ENCODE measurements around the gene ARMH2. TPM values are rescaled to one million over a fixed set of nuclear protein-coding genes. Genes with fewer than 3 reads are reported as not detected.

Gene ARMH2
- total and polyA plus RNA-seq, 9 of the 15 experiments (the other 6 are each of a cell fraction or from before 2014, with no cell fraction given), result not detected

DNA sequence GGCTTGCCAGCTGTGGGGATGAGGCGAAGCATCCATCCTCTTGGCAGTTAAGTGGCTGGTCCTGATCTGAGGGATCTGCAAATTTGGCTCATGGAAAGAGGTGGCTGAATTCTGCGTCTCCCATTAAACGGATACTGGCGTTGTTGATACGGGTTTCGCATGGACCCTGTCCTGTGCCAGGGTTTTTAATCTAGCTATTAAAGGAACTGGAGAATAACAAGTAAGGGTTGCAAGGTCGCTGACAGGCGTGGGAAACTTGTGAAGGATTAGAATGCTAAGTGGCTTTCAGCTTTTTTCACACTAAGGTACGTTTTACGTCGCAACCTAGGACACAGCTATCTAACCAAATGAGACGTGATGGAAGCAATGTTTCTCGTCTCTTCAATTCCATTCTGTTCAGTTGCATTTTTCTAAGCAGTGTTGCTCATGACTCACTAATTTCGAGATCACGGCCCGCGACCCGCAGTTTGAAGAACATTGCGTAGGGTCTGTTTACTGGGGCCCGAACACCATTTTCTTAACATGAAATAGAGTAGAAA, 23.1 kb downstream of the ARMH2 start:
- peak overlapping the region; percentile 99 to 100 for H3K9ac ChIP-seq (ENCODE audit: insufficient read depth in 1 of 2, low read depth in 2 of 2, low read length in 2 of 2)
- ChIA-PET POLR2A (interaction anchor here (0.8 to 3.1 kb wide), 10 partner anchors 10 to 562 kb away, joined by 3 to 25 read pairs (median 3); partner anchors contain the start of gene C6orf62), CTCF (ENCODE audit: low intra/inter-chr PET ratio) (no interaction called here)
- peak overlapping the region; percentile 99 for H3K27ac ChIP-seq (ENCODE audit: extremely low read depth, low read depth, low read length)
- no peaks in the 10 kb centered on the region for H3K9me3 ChIP-seq (replicated peaks; ENCODE audit: control insufficient read depth, insufficient read depth, low read depth, low read length)
- intact Hi-C loops (cut with micrococcal nuclease), result loop anchor here (10.0 kb wide), 2 partner anchors 1249 to 1439 kb away; a partner anchor contains a TSS
- peak overlapping the region; percentile 97 for H3K4me2 ChIP-seq (ENCODE audit: insufficient read depth, low read length)
- H2AFZ ChIP-seq (ENCODE audit: low read depth, low read length), result peak overlapping the region; percentile 48
- ATAC-seq (peak; percentile 18), FAIRE-seq (no peak), DNase-seq (ENCODE audit: extremely low read depth in 1 of 4, low spot score in 3 of 4) (peak in 1 of 4 experiments; percentile 43)
- peak overlapping the region; percentile 67 for H3K4me3 ChIP-seq
- under 1% methylated on average over 20 of the region's 20 CpGs for WGBS (ENCODE audit: insufficient coverage, low coverage, missing lambda C conversion rate)
- H3K9me1 ChIP-seq (ENCODE audit: control insufficient read depth, insufficient read depth, low read length), result no peaks in the 10 kb centered on the region
- H3K4me1 ChIP-seq (replicated peaks in 1 of 2; ENCODE audit: control insufficient read depth in 2 of 2, insufficient read depth in 2 of 2, low read length in 2 of 2), result peaks cover 8 to 12% of the 10 kb centered on the region in 2 experiments; a peak in 4 of 5 replicates
- in situ Hi-C loops (cut with MboI), result no loop called here
- peaks cover 58% of the 10 kb centered on the region for H3K79me2 ChIP-seq (ENCODE audit: control insufficient read depth, insufficient read depth, low read length)
- peaks cover 38% of the 10 kb centered on the region for H3K36me3 ChIP-seq (ENCODE audit: control insufficient read depth, insufficient read depth, low read length)
- H3K27me3 ChIP-seq (ENCODE audit: control insufficient read depth in 2 of 2, insufficient read depth in 2 of 2, low read length in 2 of 2), result no peaks in the 10 kb centered on the region
- TSS peak; percentile 45 for BruUV-seq (replicated peaks)
- peaks cover 9% of the 10 kb centered on the region; the same call in 1 of the 2 replicates for H4K20me1 ChIP-seq (replicated peaks; ENCODE audit: control insufficient read depth, insufficient read depth, low read length)
- TF ChIP-seq FIP1L1 (IDR thresholded peaks at IDR 0.05; ENCODE audit: low read depth, low read length, poor library complexity, severe bottlenecking) (no peak), FOXK1 (CRISPR knock-in tag; IDR thresholded peaks at IDR 0.05; ENCODE audit: borderline replicate concordance) (0 out of 2 replicates have a peak, but pooled peaks have one; percentile 65), WHSC1 (IDR thresholded peaks at IDR 0.05; ENCODE audit: low read length) (peak; percentile 54), ZNF764 (CRISPR knock-in tag; IDR thresholded peaks at IDR 0.05; ENCODE audit: low read depth) (no peak), ZNF165 (CRISPR knock-in tag; IDR thresholded peaks at IDR 0.05; ENCODE audit: borderline replicate concordance) (no peak), ELF4 (CRISPR knock-in tag; IDR thresholded peaks at IDR 0.05) (0 out of 2 replicates have a peak, but pooled peaks have one; percentile 18), FOSL1 (tag; conservative IDR thresholded peaks at IDR 0.05) (0 out of 2 replicates have a peak, but pooled peaks have one; percentile 25), ZSCAN29 (IDR thresholded peaks at IDR 0.05) (peak; percentile 81; the same call in 1 of the 2 replicates), TAF7 (tag; IDR thresholded peaks at IDR 0.05) (0 out of 2 replicates have a peak, but pooled peaks have one; percentile 19), EP300 (IDR thresholded peaks at IDR 0.05; ENCODE audit: low read length) (no peak), DPF2 (IDR thresholded peaks at IDR 0.05) (0 out of 2 replicates have a peak, but pooled peaks have one; percentile 33), HDAC6 (IDR thresholded peaks at IDR 0.05; ENCODE audit: low read depth, low read length) (no peak)
- TF ChIP-seq, protein P1, sequence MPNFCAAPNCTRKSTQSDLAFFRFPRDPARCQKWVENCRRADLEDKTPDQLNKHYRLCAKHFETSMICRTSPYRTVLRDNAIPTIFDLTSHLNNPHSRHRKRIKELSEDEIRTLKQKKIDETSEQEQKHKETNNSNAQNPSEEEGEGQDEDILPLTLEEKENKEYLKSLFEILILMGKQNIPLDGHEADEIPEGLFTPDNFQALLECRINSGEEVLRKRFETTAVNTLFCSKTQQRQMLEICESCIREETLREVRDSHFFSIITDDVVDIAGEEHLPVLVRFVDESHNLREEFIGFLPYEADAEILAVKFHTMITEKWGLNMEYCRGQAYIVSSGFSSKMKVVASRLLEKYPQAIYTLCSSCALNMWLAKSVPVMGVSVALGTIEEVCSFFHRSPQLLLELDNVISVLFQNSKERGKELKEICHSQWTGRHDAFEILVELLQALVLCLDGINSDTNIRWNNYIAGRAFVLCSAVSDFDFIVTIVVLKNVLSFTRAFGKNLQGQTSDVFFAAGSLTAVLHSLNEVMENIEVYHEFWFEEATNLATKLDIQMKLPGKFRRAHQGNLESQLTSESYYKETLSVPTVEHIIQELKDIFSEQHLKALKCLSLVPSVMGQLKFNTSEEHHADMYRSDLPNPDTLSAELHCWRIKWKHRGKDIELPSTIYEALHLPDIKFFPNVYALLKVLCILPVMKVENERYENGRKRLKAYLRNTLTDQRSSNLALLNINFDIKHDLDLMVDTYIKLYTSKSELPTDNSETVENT (CRISPR knock-in tag; IDR thresholded peaks at IDR 0.05), result peak; percentile 82
- TF ChIP-seq, protein P2, sequence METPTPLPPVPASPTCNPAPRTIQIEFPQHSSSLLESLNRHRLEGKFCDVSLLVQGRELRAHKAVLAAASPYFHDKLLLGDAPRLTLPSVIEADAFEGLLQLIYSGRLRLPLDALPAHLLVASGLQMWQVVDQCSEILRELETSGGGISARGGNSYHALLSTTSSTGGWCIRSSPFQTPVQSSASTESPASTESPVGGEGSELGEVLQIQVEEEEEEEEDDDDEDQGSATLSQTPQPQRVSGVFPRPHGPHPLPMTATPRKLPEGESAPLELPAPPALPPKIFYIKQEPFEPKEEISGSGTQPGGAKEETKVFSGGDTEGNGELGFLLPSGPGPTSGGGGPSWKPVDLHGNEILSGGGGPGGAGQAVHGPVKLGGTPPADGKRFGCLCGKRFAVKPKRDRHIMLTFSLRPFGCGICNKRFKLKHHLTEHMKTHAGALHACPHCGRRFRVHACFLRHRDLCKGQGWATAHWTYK (CRISPR knock-in tag; IDR thresholded peaks at IDR 0.05), result 0 out of 2 replicates have a peak, but pooled peaks have one; percentile 14
- TF ChIP-seq, protein P3, sequence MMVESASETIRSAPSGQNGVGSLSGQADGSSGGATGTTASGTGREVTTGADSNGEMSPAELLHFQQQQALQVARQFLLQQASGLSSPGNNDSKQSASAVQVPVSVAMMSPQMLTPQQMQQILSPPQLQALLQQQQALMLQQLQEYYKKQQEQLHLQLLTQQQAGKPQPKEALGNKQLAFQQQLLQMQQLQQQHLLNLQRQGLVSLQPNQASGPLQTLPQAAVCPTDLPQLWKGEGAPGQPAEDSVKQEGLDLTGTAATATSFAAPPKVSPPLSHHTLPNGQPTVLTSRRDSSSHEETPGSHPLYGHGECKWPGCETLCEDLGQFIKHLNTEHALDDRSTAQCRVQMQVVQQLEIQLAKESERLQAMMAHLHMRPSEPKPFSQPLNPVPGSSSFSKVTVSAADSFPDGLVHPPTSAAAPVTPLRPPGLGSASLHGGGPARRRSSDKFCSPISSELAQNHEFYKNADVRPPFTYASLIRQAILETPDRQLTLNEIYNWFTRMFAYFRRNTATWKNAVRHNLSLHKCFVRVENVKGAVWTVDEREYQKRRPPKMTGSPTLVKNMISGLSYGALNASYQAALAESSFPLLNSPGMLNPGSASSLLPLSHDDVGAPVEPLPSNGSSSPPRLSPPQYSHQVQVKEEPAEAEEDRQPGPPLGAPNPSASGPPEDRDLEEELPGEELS (CRISPR knock-in tag; IDR thresholded peaks at IDR 0.05; ENCODE audit: borderline replicate concordance), result 0 out of 2 replicates have a peak, but pooled peaks have one; percentile 27

Measured in K562 (cell line).